Endothelial cell of umbilical vein (primary cell): ENCODE data around the gene KRT76.

Source experiments
- EZH2 ChIP-seq: IDR thresholded peaks from 2 replicates; pipeline ENCODE4 v1.6.1; 2012; ENCODE audit warnings: borderline replicate concordance, low read depth, mild to moderate bottlenecking, moderate library complexity, low read length, inconsistent platforms; ENCODE audit not compliant: severe bottlenecking
- MYC ChIP-seq: IDR thresholded peaks from one replicate; pipeline ENCODE4 v1.6.1; 2011; ENCODE audit warnings: mild to moderate bottlenecking, low read depth, low read length
- POLR2A ChIP-seq: IDR thresholded peaks from 2 replicates; pipeline ENCODE4 v1.6.1; 2012; ENCODE audit warnings: low read depth, mild to moderate bottlenecking, control low read depth, low read length
- POLR2AphosphoS5 ChIP-seq: IDR thresholded peaks from 2 replicates; pipeline ENCODE4 v1.6.1; 2012; ENCODE audit warnings: low read depth, mild to moderate bottlenecking, control low read depth, low read length, moderate library complexity; ENCODE audit not compliant: insufficient read depth
- TF ChIP-seq, protein P1 (sequence below), 2 donors: IDR thresholded peaks; 1 replicate in 1 of 2; 2 replicates in 1 of 2; pipeline ENCODE4 v1.5.1; 2011; ENCODE audit warnings: low read length in 2 of 2, mild to moderate bottlenecking in 2 of 2, moderate library complexity in 2 of 2, control low read depth in 1 of 2, inconsistent platforms in 1 of 2, low read depth in 1 of 2; ENCODE audit not compliant: insufficient read depth in 1 of 2; ENCODE audit errors: extremely low read depth in 1 of 2

DNA sequence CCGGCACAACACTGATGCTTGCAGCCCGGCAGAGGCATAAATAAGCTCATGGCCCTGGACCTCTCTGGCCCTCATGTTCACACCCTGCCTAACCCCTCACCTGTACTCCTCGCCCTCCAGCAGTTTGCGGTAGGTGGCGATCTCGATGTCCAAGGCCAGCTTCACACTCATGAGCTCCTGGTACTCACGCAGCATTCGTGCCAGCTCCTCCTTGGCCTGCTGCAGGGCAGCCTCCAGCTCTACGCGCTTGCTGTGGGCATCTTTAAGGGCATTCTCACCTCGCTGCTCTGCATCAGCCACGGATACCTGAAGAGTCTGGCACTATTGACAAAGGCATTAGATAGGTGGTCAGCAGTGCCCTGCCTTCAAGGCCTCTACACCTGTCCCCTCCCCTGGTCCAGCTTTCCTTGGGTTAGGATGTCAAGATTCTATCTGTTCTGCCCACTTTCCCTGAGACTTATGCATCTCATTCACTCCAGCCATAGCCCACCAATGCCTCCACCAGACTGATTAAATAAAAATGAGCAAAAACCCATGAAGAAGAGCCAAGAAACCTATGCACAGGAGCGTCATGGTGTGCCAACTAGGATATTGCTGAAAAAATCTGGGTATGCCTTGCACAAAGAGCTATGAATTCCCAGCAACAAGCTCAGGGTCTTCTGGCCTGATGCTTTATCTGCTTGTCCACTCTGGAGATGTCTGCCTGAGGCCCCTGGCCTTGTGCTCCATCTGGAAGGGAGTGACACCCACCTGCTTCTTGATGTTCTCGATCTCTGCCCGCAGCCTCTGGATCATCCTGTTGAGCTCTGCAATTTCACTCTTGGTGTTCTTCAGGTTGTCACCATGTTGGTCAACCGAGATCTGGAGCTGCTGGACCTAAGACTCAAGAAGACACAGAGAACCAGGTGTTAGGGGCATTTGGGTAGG is 30.7 kb upstream of the KRT76 start:
- TF ChIP-seq, protein P1, sequence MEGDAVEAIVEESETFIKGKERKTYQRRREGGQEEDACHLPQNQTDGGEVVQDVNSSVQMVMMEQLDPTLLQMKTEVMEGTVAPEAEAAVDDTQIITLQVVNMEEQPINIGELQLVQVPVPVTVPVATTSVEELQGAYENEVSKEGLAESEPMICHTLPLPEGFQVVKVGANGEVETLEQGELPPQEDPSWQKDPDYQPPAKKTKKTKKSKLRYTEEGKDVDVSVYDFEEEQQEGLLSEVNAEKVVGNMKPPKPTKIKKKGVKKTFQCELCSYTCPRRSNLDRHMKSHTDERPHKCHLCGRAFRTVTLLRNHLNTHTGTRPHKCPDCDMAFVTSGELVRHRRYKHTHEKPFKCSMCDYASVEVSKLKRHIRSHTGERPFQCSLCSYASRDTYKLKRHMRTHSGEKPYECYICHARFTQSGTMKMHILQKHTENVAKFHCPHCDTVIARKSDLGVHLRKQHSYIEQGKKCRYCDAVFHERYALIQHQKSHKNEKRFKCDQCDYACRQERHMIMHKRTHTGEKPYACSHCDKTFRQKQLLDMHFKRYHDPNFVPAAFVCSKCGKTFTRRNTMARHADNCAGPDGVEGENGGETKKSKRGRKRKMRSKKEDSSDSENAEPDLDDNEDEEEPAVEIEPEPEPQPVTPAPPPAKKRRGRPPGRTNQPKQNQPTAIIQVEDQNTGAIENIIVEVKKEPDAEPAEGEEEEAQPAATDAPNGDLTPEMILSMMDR (IDR thresholded peaks at IDR 0.05; ENCODE audit: extremely low read depth in 1 of 2, insufficient read depth in 1 of 2, low read depth in 1 of 2, low read length in 2 of 2), result no peak
- TF ChIP-seq MYC (no peak), EZH2 (no peak), POLR2A (no peak), POLR2AphosphoS5 (no peak)
